A204.1 (cell line): ENCODE measurements around the gene PGS1.

Experiments used
- FAIRE-seq: peaks from 2 replicates; lab custom pipeline; 2012; peaks lifted over from hg19 to GRCh38; lab: Jason Lieb, UNC

Gene PGS1

DNA sequence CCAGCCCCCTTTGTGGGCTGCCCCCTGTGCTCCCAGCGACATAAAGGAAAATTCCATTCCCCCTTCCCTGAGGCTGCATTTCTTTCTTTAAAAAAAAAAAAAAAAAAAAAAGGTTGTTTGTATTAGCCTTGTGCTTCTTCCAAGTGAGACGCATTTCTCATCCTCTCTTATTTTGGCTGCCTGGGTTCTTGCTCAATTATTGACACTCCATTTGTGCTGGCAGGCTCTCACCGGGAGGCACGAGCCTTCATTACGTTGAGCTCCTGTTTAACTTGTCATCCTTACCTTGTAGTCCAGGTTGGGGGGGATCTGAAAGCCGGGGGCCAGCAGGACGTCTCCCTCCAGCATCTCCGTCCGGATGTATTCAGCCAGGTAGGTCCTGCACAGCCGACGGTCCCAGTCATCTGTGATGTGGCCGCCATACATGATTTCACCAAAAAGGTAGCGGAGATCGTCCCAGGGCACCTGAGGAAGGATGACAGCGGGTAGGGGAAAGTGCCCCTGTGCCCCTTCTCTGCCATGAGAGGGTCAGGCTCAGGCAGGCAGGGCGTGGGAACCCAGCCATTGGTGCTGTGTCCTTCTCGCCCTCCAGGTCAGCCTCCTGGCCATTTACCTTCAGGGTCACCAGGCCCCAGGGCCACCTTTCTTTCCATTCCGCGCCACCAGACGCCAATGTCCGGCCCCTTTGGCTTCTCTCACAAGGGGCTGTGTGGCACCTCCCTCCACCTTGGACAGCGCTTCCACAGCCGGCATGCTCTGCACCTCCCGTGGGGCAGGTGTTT is 50.6 kb downstream of the PGS1 start:
- FAIRE-seq: no peak

DNA sequence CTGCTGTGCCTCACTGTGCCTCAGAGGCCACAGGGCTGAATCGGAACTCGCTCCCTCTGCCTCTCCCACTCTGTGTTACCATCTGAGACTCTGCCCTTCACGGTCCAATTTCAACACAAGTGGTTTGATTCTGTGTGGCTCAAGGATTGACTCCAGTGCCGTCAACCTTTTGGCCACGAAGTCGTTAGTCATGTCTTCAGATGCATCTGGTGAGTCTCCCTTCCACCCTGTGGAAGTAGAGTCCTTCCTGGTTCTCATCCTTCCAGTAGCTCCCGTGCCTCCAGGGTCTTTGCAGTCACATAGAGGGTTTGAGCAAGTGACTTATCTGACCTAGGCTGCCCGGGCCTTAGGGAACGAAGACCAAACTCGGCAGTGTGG is 51.2 kb downstream of the PGS1 start:
- no peak for FAIRE-seq

DNA sequence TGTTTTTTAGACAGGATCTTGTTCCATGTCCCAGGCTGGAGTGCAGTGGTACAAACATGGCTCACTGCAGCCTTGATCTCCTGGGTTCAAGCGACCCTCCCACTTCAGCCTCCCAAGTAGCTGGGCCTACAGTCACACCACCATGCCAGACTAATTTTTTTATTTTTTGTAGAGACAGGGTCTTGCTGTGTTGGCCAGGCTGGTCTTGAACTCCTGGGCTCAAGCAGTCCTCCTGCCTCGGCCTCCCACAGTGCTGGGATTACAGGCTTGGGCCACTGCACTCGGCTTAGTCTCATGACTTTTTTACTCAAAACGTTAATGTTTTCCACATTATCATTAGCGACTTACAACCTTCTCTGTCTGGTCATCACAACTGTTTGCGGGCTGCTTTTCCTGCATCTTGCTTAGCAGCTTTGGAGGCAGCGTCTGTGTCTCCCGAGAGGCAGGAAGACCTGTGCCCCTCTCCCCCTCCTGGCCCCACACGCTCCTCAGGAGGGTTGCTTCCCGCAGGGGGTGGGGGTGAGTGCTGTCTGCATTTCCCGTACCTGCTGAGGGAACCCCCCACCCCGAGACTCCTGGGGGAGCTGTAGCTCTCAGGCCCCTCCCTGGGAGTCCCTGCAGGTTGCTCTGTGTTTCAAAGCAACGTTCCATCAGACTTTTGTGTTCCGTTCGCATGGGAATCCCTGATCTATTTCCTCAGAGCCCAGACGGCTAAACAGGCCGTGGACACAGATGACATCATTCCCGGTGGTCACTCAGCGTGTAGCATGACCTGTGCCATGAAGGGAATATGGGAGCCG is 52.6 kb downstream of the PGS1 start:
- no peak for FAIRE-seq

DNA sequence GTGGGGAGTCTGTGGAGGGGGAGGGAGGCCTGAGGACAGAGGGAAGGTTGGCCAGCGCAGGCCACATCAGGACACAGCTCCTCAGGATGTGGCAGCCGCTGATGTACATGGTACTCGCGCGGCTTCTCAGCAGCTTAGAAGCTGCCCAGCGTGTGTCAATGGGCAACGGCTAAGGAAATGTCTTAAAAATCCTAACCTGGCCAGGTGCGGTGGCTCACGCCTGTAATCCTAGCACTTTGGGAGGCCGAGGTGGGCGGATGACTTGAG is 53.2 kb downstream of the PGS1 start:
- FAIRE-seq: no peak

DNA sequence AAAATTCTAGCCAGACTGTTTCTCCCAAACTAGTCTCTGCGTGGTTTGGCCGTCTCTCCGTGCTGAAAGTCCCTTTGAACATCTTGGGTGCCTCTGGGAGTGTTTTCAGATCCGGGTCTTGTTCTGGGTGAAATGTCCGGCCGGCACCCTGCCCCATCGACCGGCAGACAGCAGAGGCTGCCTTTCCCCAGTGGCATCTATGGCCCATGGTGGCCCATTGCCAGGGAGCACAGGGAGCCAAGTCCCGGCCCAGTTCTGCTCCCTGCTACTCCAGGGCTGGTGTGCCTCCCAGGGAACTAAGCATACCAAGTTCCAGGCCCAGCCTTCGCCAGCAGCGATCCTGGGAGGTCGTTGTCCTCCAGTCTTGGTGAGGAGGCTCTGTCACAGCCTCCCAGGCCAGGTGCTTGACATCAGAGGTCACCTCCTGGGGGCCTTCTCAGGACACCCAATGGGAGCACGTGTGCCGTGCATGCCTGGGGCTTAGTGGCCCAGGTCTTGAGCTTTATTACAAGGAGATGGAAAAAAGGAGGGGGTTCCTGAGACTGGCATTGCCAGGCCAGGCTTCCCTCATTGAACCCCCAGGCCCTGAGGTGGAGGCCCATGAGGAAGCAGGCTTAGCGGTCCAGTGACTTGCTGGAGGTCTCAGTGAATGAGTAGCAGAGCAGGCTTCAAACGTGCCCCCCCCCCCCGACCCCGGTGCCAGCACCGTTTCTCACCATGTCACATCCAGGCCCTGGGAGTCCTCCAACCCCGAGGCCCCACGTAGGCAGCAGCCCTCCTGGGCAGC is 54.0 kb downstream of the PGS1 start:
- no peak for FAIRE-seq

DNA sequence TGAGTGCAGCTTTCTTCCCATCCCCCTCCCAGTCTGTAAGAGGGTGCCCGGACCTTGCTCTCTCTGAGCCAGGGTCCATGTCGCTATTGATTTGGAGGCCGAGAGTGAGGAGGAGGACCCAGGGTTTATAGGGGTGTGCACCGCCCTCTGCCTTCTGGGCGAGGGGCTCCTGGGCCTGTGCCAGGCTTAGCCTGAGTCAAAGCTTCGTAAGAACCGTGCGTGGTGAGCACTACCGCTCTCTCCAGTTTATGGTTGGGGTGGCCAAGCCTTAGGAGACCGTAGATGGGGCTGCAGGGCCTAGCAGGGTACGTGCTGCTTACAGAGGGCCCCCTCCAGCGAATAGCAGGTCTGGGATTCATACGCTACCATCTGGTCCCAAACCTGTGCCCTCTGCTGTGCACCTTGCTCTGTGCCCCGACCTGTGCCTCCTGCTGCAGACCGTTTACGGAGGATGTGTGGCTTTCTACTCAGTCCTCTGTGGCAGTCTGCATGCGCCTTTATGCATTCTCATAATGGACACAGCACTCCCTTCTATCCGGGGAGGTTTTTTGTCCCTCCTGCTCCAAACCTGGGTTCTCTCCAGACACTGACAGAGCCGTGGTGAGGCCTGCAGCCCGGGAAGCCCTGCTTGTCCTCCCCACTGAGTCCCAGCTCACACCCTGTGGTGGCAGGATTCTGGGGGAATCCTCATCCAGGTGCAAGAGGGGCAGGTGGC is 54.7 kb downstream of the PGS1 start:
- no peak for FAIRE-seq

DNA sequence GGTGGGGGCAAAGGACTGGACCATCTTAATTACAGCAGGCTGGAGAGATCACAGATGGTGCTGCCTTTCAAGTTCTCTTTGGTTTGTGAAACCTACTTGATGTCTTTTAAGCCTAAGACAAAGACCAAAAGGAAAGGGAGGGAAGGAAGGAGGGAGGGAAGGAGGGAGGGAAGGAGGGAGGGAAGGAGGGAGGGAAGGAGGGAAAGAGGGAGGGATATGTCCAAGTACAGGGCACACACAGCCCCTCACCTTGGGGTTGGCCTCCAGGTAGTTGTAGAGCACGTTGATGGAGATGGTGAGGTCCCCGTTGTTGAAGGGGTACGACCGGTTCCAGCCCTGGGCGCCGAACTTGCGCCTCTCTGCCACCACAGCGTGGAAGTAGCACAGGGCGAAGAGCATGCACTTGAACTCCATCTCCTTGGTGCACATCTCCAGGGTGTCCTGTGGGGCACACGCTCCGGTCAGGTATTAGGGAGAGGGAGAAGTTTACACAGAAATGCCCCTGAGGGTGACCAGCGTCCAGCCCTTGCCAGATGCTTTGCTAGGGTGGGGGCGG is 55.4 kb downstream of the PGS1 start:
- FAIRE-seq: no peak

DNA sequence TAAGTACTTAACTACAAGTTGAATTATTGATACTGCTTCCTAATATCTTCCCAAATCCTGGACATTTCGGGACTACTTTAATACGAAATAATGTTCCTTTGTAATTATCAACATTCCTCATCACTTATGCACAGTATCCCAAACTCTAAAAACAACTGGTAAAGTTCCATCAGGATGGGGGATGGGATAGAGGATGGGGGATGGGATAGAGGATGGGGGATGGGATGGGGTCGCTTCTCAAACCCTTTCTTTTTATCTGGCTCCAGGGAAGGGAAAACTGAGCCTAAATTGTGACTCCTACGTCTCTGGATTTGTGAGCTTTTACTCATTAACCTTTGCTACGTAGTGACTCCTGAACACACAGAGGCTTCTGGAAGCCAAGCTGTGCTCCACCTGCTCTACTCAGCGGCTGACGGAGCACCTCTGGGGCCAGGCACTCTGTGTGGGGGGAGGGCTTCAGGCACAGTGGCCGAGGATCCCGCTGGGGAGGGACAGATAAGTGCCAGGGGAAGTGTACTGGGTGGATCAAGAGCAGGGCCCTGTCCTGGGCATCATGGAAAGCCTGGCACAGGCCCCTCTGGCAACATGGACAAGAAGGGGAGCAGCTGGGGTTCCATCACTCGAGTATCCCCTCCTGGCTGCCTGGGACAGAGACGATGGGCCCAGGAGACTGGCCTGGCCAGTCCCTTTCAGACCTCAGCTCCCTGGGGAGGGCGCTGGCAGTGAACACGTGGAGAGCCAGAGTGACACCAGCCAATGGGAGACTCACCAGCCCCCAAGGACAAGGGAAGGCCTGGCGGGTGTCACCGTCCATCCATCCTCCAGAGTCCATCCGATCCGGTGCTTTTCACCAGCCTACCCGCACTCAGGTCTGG is 56.2 kb downstream of the PGS1 start:
- FAIRE-seq: no peak

DNA sequence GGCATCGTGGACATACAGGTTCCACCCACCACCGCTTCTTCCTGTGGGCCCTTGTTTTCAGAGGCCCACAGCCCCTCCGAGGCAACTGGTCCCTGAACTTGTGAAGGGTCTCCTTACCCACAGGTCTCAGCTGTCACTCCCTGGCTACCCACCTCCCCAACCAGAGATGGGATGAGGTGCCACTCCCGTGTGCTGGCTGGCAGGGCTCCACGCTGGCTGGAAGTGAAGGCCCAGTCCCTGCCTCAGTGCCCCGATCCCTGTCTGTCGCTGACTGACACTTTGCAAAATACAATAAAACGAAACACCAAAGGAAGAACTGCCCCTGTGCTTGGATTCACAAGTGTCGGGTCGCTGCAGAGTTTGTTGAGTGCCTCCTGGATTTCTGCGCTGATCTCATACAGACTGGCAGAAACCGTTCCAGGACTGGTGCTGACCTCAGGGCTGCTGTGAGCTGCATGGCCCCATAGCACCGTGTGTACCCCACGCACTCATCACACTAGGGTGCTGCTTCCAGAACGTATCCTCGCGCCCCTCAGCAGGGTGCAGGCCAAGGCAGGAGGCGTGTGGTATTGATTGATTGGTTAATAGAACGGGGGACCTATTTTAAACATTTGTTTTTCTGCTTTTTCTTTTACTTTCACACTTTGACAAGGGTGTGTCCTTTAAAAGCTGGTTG is 57.0 kb downstream of the PGS1 start:
- no peak for FAIRE-seq

DNA sequence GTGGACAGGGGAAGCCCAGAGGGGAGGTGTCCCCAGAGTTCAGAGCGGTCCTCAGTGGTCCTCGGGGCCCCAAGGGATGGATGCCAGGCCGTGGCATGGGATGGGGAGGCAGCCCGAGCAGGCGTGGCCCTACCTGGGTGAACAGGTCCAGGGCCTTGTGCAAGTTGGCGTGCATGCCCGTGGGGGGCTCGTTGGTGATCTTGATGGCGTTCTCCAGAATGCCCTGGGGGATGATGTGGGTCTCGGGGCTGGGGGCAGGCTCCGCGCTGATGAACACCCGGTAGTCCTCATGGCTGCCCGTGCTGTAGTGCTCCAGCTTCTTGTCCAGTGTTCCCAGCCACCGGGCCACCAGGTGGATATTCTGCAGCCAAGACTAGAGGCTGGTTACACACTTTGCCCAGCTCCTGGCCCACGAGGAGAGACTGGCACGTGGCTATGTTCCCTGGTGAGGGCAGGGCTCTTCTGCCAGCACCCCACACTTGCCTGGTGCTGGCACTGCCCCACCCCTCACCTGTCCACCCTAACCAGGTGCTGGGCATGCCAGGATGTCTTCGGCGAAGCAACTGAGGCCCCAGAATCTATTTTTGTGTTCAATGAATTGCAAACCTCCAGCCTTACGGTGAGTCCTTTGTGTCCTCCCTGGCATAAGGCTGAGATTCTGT is 59.2 kb downstream of the PGS1 start:
- FAIRE-seq: no peak

DNA sequence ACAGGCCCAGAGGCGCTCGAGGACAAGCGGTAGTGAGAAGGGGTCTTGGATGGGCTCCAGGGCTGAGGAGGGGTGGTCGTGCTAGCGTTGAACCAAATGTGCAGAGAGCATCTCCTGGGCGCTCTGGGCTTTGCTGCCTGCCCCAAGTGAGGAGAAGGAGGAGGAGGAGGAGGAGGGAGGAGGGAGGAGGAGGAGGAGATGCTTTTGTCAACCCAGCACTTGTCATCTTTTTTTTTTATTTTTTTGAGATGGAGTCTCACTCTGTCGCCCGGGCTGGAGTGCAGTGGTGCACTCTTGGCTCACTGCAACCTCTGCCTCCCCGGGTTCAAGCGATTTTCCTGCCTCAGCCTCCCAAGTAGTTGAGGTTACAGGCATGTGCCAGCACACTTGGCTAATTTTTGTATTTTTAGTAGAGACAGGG is 59.8 kb downstream of the PGS1 start:
- no peak for FAIRE-seq

DNA sequence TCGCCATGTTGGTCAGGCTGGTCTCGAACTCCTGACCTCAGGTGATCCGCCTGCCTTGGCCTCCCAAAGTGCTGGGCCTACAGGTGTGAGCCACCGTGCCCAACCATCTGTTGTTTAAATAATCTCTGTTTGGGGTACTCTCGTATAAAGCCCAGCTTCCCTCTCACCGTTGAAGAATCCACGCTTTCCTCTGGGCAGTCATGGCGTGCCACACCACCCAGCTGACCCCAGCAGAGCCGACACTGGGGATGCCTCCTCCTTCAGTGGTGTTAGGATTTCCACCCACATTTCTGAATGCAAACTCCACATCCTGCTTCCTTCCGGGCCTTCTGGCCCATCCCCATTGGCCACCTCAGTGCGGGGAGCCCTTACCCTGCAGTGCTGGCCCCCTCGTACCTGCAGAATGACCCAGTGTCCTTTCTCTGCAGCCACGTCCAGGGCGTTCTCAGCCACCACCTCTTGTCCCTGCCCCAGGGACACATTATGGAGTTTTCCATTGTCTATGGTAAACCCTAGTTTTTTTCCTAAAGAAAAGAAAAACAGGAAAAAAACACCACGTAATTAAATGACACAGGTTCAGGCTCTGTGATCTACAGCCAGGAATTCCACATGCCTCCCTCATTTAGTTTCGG is 60.4 kb downstream of the PGS1 start:
- FAIRE-seq: no peak

DNA sequence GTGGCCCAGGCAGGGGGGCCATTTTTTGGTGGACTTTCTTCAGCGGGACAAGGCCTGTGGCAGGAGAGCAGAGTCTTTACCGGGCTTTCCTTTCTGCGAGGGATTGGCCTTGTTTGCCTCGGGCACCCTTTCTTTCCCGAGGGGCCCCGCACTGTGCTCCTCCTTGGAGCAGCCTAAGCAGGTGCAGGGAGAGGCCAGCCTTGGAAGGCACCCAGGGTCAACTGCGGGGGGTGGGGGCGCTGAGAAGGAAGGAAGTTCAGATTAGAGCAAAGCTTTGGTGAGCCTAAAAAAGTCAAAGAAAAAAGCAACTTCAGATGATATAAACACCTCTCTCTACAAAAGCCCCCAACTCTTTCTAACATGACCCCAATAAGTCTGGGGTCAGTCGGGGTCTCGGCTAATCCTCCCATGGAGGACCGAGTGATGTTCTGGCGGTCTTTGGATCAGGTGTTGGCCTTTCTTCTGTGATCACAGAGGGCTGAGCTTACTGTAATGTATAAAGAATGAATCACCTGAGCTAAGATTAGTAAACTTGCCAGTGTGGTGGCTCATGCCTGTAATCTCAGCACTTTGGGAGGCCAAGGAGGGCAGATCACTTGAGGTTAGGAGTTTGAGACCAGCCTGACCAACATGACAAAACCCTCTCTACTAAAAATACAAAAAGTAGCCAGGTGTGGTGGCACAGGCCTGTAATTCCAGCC is 63.0 kb downstream of the PGS1 start:
- no peak for FAIRE-seq

DNA sequence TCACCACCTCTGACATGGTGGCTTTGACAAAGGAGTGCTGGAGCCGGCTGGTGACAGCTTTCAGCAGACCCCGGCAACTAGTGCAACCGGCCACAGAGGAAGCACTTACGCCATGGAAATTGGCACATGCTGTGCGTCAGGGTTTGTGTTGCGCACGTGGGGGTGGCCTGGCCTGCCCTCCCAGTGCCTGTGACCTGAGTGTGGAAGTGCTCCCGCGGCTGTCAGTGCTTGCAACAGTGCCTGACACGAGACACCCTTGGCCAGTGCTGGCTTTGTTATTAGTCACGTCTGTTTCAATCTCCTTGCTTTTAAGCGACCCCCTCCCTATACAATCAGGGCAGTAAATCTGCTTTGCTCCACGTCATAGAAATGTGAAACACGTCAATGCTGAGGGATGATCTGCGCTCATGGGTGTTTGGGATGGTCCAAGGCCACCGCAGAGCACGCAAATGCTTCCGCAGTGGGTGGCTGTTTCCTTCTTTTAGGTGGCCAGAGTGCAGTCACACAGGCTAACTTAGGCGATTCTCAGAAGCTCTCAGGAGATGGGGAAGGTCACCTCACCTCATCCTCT is 64.3 kb downstream of the PGS1 start:
- FAIRE-seq: no peak

DNA sequence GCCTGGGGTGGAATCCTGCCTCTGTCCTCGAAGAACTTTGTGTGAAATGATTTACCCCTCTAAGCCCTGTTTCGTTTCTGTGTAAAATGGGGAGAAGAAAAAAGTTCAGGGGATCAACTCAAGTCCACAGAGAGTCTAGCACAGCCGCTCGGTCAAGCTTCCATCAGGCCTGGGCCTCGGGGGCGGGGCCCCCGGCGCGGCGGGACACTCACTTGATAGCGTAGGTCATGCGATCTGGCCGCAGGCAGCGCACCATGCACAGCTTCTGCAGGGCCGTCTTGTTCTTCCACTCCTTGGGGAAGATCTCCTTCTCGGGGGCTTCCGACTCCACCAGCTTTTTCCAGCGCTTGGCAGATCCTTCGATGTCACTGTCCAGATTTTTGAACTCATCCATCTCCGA is 65.9 kb downstream of the PGS1 start:
- no peak for FAIRE-seq

DNA sequence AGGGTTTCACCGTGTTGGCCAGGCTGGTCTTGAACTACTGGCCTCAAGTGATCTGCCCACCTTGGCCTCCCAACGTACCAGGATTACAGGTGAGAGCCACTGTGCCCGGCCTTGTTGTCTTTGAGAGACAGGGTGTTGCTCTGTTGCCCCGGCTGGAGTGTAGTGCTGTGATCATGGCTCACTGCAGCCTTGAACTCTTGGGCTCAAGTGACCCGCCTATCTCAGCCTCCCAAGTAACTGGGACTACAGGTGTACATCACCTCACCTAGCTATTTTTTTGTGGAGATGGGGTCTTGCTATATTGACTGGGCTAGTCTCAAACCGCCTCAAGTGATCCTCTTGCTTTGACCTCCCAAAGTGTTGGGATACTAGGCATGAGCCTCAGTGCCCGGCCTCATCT is 68.4 kb downstream of the PGS1 start:
- no peak for FAIRE-seq

DNA sequence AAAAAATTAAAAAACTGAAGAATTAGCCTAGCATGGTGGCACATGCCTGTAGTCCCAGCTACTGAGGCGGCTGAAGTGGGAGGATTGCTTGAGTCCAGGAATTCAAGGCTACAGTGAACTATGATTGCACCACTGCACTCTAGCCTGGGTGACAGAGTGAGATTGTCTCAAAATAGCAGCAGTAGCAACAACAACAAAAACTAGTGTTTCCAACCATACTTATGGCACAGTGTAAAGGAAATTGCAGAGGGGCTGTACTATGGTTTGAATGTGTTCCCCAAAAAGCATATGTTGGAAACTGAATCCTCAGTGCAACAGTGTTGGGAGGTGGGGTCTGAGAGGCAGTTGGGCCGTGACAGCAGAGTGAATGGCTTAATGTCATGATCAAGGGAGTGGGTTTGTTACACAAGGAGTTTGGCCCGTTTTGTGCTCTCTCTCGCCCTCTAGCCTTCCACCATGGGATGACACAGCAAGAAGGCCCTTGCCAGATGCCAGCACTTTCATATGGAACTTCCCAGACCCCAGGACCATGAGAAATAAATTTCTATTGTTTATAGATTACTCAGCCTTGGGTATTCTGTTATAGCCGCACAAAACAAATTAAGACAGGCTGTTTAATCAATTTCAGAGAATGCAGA is 70.0 kb downstream of the PGS1 start:
- no peak for FAIRE-seq

DNA sequence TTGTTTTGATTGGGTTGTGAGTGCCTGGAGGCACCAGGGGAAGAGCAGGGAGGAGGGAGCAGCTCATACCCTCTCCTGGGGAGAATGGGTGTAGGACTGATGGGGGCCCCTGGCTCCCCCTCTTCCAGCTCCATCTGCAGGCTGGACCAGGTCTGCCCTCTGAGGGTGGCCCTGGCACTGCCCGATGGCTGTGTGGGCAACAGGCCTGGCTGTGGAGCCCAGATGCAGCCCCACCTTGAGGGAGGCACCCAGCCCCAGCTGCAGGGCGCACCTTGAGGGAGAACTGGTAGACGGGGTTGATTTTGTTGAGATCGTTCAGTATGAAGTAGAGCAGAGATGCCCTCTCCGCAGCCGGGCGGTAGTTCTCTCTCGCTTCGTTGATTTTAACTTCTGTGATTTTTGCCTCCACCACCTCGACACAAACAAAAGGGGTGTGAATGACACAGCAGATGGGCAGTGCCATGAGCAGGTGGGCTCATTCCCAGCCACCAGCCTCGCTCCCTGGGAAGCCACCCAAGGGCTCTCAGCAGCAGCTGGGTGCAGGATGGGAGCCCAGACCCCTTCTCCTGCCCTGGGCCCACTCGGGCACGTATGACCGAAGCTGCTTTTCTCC is 71.6 kb downstream of the PGS1 start:
- FAIRE-seq: no peak
